Dermis microvascular lymphatic vessel endothelial cell (primary cell): Measurements from ENCODE around the gene SH3GL3. TPM values are rescaled to one million over a fixed set of nuclear protein-coding genes. Genes with fewer than 3 reads are reported as not detected.

Experiments
- DNase-seq, 2 donors: peaks; one replicate each; pipeline versions ENCODE4 v3.0.0 to v3.0.0-alpha.2; 2010; ENCODE audit warnings: low read depth in 2 of 2
- total RNA-seq: library from RNA; depleted of rRNA; stranded (reverse); fragments of >200 nt; gene quantifications from 2 replicates; pipeline ENCODE4 v1.2.1, GENCODE V29; 2014

The SH3GL3 gene
- total RNA-seq, 1 donor from 2014 or later: under 0.01 TPM

DNA sequence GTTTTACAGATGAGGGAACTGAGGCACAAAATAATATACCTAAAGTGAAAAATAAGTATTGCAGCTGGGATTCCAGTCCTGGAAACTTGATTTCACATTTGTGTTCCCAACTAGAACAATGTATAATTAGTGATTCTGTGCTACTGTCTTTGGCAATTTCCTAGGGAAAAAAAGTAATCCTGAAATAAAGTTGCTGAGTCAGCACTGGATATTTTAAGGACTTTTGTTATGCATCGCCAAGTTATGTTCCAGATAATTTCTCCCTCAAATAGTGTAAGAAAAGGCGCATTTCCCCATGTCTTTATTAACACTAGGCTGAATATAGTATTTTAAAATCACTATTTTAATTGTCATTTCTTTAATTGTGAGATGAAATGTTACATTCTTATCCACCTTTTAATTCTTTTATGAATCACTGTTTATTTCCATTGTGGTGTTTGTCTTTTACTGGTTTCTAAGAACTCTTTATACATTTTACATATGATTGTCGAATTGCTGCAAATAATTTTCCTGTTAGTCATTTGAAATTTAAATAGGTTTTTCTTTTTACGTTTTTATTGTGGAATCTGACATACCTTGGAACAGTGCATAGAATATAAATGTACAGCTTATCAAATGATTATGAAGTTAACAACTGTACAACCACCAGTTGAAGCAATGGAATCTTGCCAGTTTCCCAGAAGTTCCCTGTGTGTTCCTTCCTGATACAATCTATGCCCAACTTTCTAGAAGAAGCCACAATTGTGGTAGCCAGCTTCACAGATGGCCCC, 56.6 kb downstream of the SH3GL3 start:
- no peak for DNase-seq

DNA sequence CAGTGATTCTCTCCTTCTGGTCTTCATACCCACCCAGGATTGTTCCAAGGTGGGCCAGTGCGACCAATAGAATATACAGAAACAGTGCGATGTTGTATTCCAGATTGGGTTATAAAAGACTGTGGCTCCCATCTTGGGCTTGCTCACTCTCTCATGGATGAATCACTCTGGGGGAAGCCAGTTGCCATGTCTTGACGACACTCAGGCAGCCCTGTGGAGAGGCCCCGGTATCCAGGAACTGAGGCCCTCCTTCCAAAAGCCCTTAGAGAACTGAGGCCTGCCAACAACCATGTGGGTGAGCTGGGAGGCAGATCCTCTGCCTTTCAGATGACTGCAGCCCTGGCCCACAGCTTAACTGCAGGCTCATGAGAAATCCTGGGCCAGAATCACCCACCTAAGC, 57.2 kb downstream of the SH3GL3 start:
- DNase-seq: no peak

DNA sequence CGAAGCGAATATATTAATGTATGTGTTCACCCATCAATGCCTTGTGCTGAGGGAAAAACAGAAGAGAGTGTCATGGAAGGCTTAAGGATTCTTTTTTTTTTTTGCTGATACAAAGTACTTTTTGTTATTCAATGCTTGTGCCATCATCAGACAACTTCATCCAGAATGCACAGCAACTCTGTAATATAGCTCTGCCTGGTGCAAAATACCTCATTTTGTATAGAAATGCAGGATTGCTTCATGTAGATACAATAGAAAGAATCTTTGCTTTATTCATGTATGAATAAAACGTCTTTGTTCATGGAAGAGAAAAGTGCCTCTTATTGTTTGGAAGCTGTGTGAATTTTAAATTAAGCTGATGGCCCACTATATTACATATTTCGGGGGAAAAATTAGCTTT, 62.9 kb downstream of the SH3GL3 start:
- no peak for DNase-seq

DNA sequence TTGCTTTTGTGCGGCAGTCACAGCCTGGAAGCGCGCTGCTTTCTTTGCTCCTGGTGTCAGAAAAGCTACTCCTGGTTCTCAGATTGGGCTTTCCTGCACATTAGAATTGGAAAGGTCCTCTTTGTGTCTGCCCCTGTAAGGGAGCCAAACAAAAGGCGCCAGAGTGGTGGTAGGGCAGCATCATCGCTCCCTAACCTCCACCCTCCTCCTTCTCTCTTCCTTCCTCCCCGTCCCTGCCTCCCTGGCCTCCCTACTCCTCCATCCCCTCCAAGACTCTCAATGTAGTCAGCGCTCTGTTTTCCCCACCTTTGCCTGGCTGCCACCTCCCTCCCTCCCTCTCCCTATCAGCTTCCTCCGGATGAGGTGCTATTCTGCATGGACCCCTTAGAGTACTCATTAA, 65.3 kb downstream of the SH3GL3 start:
- no peak for DNase-seq

DNA sequence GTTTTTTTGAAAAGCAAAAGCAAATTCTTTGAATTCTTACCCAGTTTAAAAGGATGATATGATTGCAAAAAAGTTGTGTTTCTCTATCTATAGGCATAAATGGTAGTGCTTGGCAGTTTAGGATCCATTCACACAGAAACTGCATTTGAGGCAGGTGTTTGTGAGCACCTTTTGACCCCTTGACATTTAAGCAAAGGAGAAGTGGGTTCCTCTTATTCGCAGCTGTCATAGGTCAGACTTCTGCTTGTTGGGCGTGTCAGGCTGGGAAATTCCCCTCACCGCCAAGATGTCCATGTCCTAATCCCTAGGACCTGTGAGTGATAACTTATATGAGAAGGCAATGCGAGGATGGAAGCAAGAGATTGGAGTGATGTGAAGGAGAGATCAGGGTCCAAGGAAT, 67.4 kb downstream of the SH3GL3 start:
- DNase-seq: no peak

DNA sequence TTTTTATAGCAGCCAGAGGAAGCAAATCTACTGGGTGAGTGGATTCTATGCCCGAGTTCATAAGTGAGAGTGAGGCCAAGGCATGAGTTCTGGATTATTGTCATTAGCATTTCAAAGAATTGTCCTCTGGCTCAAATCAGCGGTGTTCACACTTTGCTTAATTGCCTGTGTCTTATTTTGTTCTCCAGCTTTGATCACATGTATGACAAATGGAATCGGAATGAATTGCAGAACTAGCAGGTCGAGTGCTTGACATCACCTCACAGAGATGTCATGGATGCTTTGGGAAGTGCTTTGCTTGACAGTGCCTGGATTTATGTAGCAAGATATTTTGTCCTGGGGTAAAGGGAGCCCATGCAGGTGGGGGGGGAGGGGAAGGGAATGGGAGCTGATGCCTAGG, 68.0 kb downstream of the SH3GL3 start:
- DNase-seq: no peak

DNA sequence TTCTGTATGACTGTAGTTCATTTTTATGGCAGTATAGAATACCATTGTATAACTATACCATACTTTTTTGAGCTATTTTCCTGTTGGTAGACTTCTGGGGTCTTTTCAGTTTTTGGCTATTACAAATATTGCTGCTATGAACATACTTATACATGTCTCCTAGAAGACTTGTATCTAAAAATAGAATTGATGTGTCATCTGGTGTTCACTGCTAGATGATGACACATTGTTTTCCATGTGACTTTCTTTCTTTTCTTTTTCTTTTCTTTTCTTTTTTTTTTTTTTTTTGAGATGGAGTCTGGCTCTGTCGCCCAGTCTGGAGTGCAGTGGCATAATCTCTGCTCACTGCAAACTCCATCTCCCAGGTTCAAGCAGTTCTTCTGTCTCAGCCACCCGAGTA, 69.8 kb downstream of the SH3GL3 start:
- DNase-seq: no peak

DNA sequence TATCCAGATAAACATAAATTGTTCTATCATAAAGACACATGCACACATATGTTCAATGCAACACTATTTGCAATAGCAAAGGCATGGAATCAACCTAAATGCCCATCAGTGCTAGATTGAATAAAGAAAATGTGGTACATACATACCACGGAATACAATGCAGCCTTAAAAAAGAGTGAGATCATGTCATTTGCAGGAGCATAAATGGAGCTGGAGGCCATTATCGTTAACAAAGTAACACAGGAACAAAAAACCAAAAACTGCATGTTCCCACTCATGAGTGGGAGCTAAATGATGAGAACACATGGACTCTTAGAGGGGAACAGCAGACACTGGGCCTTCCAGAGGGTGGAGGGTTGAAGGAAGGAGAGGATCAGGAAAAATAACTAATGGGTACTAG, 79.2 kb downstream of the SH3GL3 start:
- DNase-seq: no peak

DNA sequence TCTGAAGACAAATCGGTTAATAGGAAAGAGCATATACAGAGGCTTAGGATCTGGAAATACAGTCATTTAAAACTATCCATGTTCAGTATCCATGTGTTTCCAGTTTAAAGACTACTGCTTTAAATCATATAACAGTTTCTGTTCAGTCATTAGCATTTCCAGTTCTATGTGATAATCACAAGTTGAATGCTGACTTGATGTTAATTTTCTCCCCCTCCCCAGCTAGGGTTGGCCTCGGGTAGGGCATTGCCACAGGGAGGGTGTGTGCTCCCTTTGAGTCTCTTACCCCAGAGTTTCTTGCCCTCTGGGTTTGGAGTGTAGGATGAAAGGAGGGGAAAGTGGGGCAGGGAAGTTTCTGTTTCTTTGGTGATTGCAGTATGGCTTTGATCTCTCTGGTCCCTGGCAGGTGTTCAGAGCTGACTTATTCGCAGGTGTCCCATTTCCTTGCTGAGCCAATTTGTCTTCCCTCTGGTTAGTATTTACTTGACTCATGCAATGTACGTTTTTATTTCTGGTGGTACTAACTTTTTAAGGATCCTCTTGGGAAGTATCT, 86.3 kb downstream of the SH3GL3 start:
- DNase-seq: no peak

DNA sequence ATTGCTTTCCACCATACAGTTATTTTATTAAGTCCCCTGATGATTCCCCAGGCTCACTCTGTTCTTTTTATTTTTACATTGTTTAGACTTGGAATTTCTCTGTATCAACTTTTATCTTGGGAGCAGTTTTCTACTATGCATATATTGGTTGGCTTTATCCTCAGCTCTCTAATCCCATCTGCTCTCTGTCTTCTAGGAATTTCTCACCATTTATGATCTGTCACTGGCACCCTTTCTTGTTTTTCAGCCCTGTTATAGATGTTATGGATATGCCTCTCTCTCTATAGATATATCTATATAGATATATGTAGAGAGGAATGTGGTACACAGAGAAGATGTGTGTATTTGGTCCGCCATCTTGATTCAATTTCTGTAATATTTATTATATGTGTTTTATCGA, 90.5 kb downstream of the SH3GL3 start:
- DNase-seq: no peak

DNA sequence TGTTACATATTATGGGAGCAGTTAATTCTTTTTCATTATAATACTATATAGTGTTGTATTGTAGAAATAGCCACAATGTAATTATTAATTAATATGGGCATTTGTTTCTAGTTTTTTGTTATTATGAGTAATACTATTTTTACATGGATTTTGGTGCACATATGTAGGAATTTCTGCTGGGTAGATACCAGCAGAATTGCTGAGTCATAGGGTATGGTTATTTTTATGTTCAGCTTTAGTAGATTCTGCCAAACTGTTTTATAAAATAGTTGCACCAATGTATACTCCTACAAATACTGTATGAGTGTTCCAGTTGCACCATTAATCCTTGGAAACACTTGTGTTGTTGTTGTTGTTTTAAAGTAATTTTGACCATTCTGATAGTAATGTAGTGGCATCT, 91.5 kb downstream of the SH3GL3 start:
- DNase-seq: no peak

DNA sequence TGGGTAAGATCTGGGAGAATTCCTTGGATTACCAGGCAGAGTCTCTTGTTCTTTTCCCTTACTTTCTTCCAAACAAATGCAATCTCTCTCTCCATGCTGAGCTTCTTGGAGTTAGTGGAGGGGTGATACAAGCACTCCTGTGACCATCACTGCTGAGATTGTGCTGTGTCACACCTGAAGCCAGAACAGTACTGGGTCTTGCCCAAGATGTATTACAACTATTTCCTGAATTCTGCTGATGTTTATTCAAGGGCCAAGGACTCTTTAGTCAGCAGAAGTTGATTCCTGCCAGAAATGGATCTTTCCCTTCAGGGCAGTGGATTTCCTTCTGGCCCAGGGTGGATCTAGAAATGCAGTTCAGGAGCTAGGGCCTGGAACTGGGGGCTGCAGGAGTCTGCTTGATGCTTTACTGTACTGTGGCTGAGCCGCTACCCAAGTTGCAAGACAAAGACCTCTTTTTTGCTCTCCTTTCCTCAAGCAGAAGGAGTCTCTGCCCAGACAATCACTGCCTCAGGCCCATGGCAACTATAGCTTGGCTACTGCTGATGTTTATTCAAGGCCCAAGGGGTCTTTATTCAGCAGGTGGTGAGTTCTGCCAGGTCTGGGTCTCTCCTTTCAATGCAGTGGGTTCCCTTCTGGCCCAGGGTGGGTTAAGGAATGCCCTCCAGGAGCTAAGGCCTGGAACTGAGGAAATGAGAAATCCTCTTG, 98.8 kb downstream of the SH3GL3 start:
- no peak for DNase-seq

DNA sequence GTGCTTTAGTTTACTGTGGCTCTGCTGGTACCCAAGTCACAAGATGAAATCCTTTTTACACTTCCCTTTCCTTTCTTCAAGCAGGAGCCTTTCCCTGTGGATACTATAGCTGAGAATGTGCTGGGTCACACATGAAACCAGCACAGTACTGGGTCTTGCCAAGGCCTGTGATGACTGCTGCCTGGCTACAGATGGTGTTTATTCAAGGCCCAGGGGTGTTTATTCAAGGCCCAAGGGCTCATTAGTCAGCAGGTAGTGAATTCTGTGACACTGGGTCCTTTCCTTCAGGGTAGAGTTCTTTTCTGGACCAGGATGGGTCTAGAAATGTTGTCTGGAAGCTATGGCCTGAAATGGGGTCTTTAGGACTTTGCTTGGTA, 99.4 kb downstream of the SH3GL3 start:
- no peak for DNase-seq

DNA sequence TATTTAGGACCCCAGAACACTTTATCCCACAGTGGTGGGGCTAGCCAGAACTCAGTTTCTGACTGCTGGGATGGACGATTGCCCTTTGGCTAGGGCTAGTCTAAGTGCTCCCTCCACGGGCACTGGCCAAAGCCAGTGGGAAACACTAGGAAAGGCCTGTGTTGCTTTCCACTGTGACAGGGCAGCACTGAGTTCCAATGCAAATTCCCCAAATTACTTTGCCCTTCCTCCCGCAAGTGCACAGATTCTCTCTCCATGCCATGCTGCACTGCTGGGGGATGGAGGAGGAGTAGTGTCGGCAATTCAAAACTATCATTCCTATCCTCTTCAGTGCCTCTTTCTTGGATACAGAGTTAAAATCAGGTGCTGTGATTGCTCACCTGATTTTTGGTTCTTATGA, 100.0 kb downstream of the SH3GL3 start:
- no peak for DNase-seq

DNA sequence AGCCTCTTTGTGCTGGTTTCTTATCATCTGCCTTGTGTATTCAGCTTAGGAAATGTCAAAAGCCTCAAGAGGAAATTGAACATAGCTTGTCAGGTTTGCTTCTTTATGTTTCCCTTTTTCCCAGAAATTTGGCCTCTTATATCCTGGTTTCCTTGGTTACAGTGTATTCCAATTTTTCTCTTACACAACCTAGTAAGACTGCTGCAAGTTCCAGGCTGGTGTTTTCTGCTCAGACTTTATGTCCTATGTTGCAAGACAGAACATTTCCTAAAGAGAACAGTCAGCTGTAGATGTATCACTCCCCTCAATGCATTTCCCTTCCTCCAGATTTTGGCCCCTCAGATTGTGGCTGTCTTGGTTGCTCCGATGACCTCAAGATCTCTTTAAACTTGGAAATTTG, 102.5 kb downstream of the SH3GL3 start:
- DNase-seq: no peak

DNA sequence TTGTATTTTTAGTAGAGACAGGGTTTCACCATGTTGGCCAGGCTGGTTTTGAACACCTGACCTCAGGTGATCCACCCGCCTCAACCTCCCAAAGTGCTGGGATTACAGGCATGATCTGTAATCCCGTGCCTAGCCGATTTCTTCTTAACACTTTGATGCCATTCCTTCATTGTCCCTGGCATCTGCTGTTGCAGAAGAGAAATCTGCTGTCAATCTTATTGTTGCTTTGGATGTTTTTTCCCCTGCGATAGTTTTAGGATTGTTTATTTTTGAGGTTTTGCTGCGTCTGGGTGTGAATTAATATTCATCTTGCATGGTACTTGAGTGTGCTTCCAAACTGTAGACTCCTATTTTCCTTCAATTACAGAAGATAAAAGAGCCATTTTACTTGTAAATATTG, 107.4 kb downstream of the SH3GL3 start:
- DNase-seq: no peak

DNA sequence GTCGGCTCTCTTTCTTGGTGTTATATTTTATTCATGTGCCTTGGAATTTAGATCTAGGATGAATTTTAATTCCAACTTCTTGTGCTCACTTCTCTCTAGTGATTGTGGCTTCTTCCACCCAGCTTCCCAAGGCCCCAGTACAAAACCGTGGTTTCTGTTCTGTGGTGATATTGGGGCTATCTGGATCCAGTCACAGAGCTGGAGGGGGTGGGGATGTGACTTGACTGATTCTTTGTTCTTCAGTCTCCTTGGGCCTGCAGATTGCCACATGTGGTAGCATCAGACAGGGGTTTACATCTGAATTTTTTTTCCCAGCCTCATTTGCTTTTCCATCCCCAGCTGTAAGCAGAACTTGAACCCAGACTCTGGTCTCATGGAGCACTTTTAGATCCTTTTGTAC, 108.2 kb downstream of the SH3GL3 start:
- no peak for DNase-seq

DNA sequence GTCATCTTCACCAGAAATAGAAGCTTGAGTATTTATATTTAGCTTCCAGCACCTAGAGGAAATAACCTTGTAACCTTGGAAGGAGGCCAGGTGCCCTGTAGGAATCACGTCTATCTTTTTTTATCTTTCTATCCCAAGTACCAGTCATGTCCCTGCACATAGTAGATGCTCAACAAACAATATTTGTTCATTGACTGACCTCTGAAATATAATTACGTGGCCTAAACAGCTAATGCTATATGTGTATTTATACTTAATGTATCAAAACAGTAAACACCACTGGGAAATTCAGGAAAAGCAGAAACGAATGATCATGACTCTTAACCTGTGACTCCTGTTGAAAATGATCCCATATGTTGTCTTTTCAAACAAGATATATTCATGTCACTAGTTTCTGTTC, 108.9 kb downstream of the SH3GL3 start:
- no peak for DNase-seq

DNA sequence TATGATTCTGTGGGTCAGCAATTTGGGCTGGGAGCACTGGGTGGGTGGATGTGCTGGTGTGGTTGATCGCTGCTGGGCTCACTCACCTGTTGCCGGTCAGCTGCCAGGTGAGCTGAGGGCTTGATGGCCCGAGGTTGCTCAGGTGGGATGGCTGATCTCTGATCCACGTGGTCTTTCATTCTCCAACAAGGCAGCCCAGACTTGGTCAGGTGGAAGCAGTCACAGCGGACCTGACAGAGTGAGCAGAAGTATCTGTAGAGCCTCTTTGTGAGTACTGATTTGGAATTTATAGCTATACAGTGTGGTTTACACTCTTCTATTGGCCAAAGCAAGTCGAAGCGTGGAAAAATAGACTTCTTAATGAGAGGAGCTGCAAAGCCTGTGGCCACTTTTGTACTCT, 109.6 kb downstream of the SH3GL3 start:
- DNase-seq: no peak

DNA sequence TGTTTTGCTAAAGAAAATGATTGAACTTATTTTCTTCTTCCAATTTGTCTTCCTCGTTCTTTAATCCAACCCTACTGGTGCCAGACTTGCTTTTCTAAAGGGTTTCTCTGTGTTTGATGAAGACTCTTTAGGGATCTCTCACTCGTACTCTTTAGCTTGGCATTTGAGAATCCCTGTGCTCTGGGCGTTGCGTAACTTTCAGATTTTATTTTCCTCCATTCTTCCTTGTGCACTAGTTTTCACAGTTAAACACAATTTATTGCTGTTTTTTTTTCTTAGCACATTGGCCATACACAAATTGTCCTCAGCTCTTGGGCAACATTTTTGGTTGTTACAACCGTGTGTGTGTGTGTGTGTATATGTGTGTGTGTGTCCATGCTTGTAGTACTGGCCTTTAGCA, 111.0 kb downstream of the SH3GL3 start:
- DNase-seq: no peak

DNA sequence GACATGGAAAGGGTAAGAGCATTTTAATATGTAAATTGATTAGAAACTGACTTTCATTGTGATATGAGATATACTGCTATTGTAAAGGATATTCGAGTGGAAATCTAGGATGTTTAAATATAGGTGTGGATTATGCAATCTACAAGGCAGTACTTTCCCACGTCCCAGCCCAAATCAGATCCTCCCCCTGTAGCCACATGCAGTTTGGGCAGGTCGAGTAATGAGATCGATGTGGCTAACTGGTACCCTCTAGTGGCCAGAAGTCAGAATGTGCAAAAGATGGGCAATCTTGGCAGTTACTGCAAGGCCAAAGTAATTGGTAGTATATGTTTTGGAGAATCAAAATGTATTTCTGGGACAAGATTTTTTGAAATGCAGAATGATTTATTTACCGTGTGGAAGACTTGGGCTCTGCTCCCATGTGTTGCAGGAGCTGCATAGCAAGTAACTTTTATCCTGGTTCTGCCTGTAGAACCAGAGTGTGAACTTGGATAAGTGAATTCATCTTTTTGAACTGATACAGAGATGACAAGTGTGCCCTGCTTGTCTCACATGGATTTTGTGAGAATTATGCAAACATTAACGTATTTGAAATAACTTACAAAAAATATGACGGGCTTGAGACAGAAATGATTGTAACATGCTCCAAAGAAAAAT, 112.3 kb downstream of the SH3GL3 start:
- DNase-seq: peak; percentile 43 to 62

DNA sequence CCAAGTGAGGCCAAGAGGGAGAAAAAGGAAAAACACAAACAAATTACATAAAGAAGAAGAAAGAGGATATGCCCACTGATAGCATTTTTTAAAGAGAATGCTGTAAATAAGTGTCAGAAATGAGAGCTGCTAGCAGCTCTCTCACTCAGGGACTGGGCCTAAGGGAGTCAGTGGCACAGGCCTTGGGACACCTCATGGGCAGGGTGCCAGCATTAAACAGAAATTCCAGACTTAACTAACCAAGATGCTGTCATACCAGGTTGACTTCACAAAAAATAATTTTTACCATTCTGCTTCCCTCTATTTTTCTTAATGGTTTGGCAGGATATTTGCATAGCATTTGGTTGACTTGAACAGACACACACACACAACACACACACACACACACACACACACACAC, 114.5 kb downstream of the SH3GL3 start:
- DNase-seq: no peak

DNA sequence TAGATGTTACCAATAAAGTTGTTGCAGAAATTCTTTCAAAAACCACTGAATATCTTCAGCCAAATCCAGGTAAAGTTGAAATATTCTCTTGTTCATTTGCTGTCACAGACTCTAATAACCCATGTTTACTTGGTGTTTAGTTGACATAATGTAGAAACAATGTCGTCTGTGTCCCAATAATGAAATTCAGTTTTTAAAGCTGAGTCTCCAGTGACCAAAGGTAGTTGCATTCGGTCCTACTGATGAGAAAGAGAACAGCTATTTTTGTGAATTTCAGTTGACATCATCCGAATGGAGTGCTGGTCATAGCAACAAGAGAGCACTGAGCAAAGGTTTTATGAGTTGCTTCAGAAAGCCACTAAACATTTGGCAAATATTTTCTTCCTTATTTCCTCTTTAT, 118.0 kb downstream of the SH3GL3 start:
- DNase-seq: no peak
